IMR-90 (cell line): ENCODE results near the gene KIR3DL1. TPM values are rescaled to one million over a fixed set of nuclear protein-coding genes. Genes with fewer than 3 reads are reported as not detected.

Experiments
- ATAC-seq: fragments of 200-7000 bp; cut with Tn5 transposase; 2 replicates; pipeline ENCODE4 v1.9.1; 2020; ENCODE audit warnings: low read depth, mild to moderate bottlenecking, moderate library complexity
- BruUV-seq: library from RNA; stranded (reverse); fragments of 400-500 nt; replicated peaks from 2 replicates; lab custom pipeline; 2021; lab: Mats Ljungman, UMichigan
- CTCF ChIA-PET: fragments of 300-600 bp; formaldehyde crosslinking; extraction: SDS; loops from one replicate; lab custom pipeline; 2021; ENCODE audit warnings: antibody characterized with exemption; lab: Yijun Ruan, JAX
- POLR2A ChIA-PET: fragments of 300-600 bp; sonication (Branson Sonifier 250); formaldehyde crosslinking; loops from one replicate; lab custom pipeline; 2022; ENCODE audit warnings: antibody characterized with exemption; ENCODE audit not compliant: unreplicated experiment; lab: Charles Lee
- DNase-seq: peaks from one replicate; pipeline ENCODE4 v3.0.0; 2013
- H2AFZ ChIP-seq: replicated peaks from 2 replicates; pipeline ENCODE3; 2013; ENCODE audit warnings: low read length, mild to moderate bottlenecking; ENCODE audit not compliant: poor library complexity
- H2AK5ac ChIP-seq: 2 replicates; pipeline ENCODE4 v1.6.1; 2013; ENCODE audit warnings: low read depth, low read length, inconsistent platforms
- H2AK9ac ChIP-seq: replicated peaks from 2 replicates; pipeline ENCODE3; 2013; ENCODE audit warnings: mild to moderate bottlenecking, low read depth, low read length, moderate library complexity; ENCODE audit not compliant: poor library complexity
- H2BK120ac ChIP-seq: 2 replicates; pipeline ENCODE4 v1.6.1; 2013; ENCODE audit warnings: low read depth, low read length, inconsistent platforms
- H2BK15ac ChIP-seq: 3 replicates; pipeline ENCODE4 v1.6.1; 2013; ENCODE audit warnings: low read depth, low read length, inconsistent platforms
- H2BK20ac ChIP-seq: 2 replicates; pipeline ENCODE4 v1.6.1; 2013; ENCODE audit warnings: low read depth, mild to moderate bottlenecking, inconsistent platforms, low read length, moderate library complexity
- H2BK5ac ChIP-seq: 2 replicates; pipeline ENCODE4 v1.6.1; 2013; ENCODE audit warnings: mild to moderate bottlenecking, low read depth, low read length, inconsistent platforms; ENCODE audit not compliant: poor library complexity, severe bottlenecking
- H3K14ac ChIP-seq: replicated peaks from 2 replicates; pipeline ENCODE4 v1.6.1; 2013; ENCODE audit warnings: low read depth, low read length, inconsistent platforms
- H3K18ac ChIP-seq: 2 replicates; pipeline ENCODE4 v1.6.1; 2013; ENCODE audit warnings: low read depth, low read length, control low read depth
- H3K23ac ChIP-seq: 2 replicates; pipeline ENCODE4 v1.6.1; 2013; ENCODE audit warnings: low read depth, low read length, inconsistent platforms
- H3K27ac ChIP-seq: 2 replicates; pipeline ENCODE4 v1.5.1; 2013; ENCODE audit warnings: mild to moderate bottlenecking, control low read depth, low read length; ENCODE audit not compliant: insufficient read depth
- H3K27me3 ChIP-seq: 2 replicates; pipeline ENCODE4 v1.6.1; 2013; ENCODE audit warnings: low read length; ENCODE audit not compliant: control insufficient read depth, insufficient read depth
- H3K36me3 ChIP-seq: 2 replicates; pipeline ENCODE4 v1.6.1; 2013; ENCODE audit warnings: low read length, mixed read lengths; ENCODE audit not compliant: control insufficient read depth, insufficient read depth
- H3K4ac ChIP-seq: 2 replicates; pipeline ENCODE4 v1.6.1; 2013; ENCODE audit warnings: low read depth, low read length, inconsistent platforms
- H3K4me1 ChIP-seq: 2 replicates; pipeline ENCODE4 v1.6.1; 2013; ENCODE audit warnings: low read length, mixed read lengths; ENCODE audit not compliant: control insufficient read depth, insufficient read depth
- H3K4me2 ChIP-seq: 2 replicates; pipeline ENCODE4 v1.6.1; 2013; ENCODE audit warnings: low read depth, mild to moderate bottlenecking, control low read depth, low read length, moderate library complexity
- H3K4me3 ChIP-seq: 2 replicates; pipeline ENCODE4 v1.5.1; 2013; ENCODE audit warnings: low read depth, mild to moderate bottlenecking, control low read depth, low read length, moderate library complexity; ENCODE audit not compliant: insufficient read depth
- H3K56ac ChIP-seq: 2 replicates; pipeline ENCODE4 v1.6.1; 2013; ENCODE audit warnings: low read length, inconsistent platforms; ENCODE audit not compliant: insufficient read depth; ENCODE audit errors: extremely low read depth
- H3K79me1 ChIP-seq, 2 experiments: 2 replicates each; pipeline ENCODE4 v1.6.1; 2013; ENCODE audit warnings: low read length in 2 of 2, inconsistent platforms in 1 of 2, low read depth in 1 of 2
- H3K9ac ChIP-seq: 2 replicates; pipeline ENCODE4 v1.6.1; 2013; ENCODE audit warnings: low read depth, low read length, control low read depth
- H3K9me1 ChIP-seq: 2 replicates; pipeline ENCODE4 v1.6.1; 2013; ENCODE audit warnings: low read length, inconsistent platforms; ENCODE audit not compliant: insufficient read depth
- H3K9me3 ChIP-seq: 2 replicates; pipeline ENCODE4 v1.6.1; 2013; ENCODE audit warnings: low read length; ENCODE audit not compliant: control insufficient read depth, insufficient read depth
- H4K20me1 ChIP-seq: 2 replicates; pipeline ENCODE4 v1.6.1; 2013; ENCODE audit warnings: low read length, inconsistent platforms; ENCODE audit not compliant: insufficient read depth
- H4K5ac ChIP-seq: 2 replicates; pipeline ENCODE4 v1.6.1; 2013; ENCODE audit warnings: mild to moderate bottlenecking, low read depth, low read length, control low read depth
- H4K8ac ChIP-seq, 2 experiments: 2 replicates each; pipeline ENCODE4 v1.6.1; 2013; ENCODE audit warnings: low read depth in 2 of 2, low read length in 2 of 2, control low read depth in 1 of 2, inconsistent platforms in 1 of 2
- H4K91ac ChIP-seq: 2 replicates; pipeline ENCODE4 v1.6.1; 2013; ENCODE audit warnings: low read depth, low read length, inconsistent platforms; ENCODE audit not compliant: insufficient read depth
- CHD1 ChIP-seq: IDR thresholded peaks from 2 replicates; pipeline ENCODE4 v1.6.1; 2012; ENCODE audit warnings: low read depth, low read length, improper control_type of control experiment
- FOS ChIP-seq: fragments of 150-350 bp; IDR thresholded peaks from 2 replicates; pipeline ENCODE4 v1.6.1; 2016; ENCODE audit warnings: low read depth, low read length
- MAZ ChIP-seq: IDR thresholded peaks from 2 replicates; pipeline ENCODE4 v1.6.1; 2012; ENCODE audit warnings: low read depth, mild to moderate bottlenecking, low read length, improper control_type of control experiment, moderate library complexity, borderline replicate concordance
- MXI1 ChIP-seq: IDR thresholded peaks from 2 replicates; pipeline ENCODE4 v1.6.1; 2012; ENCODE audit warnings: low read depth, mild to moderate bottlenecking, low read length, moderate library complexity, borderline replicate concordance
- RFX5 ChIP-seq: IDR thresholded peaks from 2 replicates; pipeline ENCODE4 v1.8.0; 2012; ENCODE audit warnings: low read depth, mild to moderate bottlenecking, low read length, moderate library complexity
- USF2 ChIP-seq: fragments of 150-350 bp; IDR thresholded peaks from 2 replicates; pipeline ENCODE4 v1.6.1; 2017; ENCODE audit warnings: mild to moderate bottlenecking, antibody characterized with exemption, low read length, low read depth
- WGBS, 2 experiments: methylation state at CpG; one replicate each; pipeline versions ENCODE4 v1.1.5 to v1.1.7; 2013; ENCODE audit warnings: missing lambda C conversion rate in 2 of 2; ENCODE audit not compliant: insufficient read length in 1 of 2; ENCODE audit errors: extremely low coverage in 2 of 2; 5-methylcytosine and 5-hydroxymethylcytosine counted together
- dilution Hi-C: fragments of 300-500 bp; cut with HindIII; formaldehyde crosslinking; loops from one replicate; pipeline ENCODE4 v1.14.3; 2018; ENCODE audit warnings: low sequenced_read_pairs; ENCODE audit not compliant: unreplicated experiment
- in situ Hi-C: fragments of 300-500 bp; cut with MboI; formaldehyde crosslinking; loops from 3 replicates; pipeline ENCODE4 v1.14.3; 2019; ENCODE audit warnings: low sequenced_read_pairs, inconsistent platforms, mixed read lengths
- intact Hi-C: fragments of 100-400 bp; cut with micrococcal nuclease; formaldehyde crosslinking; loops from 2 replicates; pipeline ENCODE4 v1.10.0; 2022
- polyA plus RNA-seq, 3 experiments: library from polyadenylated mRNA; depleted of rRNA; stranded (reverse); fragments of >200 nt; gene quantifications; 2 replicates each; pipeline ENCODE4 v1.2.3, GENCODE V29; 2012; ENCODE audit warnings: low replicate concordance in 1 of 3
- total RNA-seq: library from RNA; depleted of rRNA; stranded (reverse); fragments of >200 nt; gene quantifications from 2 replicates; pipeline ENCODE4 v1.2.3, GENCODE V29; 2012
- TF ChIP-seq, protein P1 (sequence below): fragments of 150-350 bp; IDR thresholded peaks from 2 replicates; pipeline ENCODE4 v1.6.1; 2016; ENCODE audit warnings: low read depth, mild to moderate bottlenecking, low read length, moderate library complexity, borderline replicate concordance

KIR3DL1 gene
- total and polyA plus RNA-seq, 2 of the 4 experiments (the other 2 are of a cell fraction), result not detected

GRCh38 chr19:54805665-54806515, 10.4 kb upstream of the KIR3DL1 start:
- Histone ChIP-seq H2BK20ac (no peak overlapping the region), H3K4me1 (no peaks in the 10 kb centered on the region), H4K20me1 (no peaks in the 10 kb centered on the region), H2BK120ac (no peak overlapping the region), H3K9ac (no peak overlapping the region), H4K8ac (no peak overlapping the region), H4K5ac (no peak overlapping the region), H2BK5ac (no peak overlapping the region), H2BK15ac (no peak overlapping the region), H3K4ac (no peak overlapping the region), H4K91ac (no peak overlapping the region), H2AK5ac (no peak overlapping the region), H3K4me2 (no peak overlapping the region), H3K27ac (no peak overlapping the region), H3K9me3 (peaks cover 32% of the 10 kb centered on the region), H3K79me1 (no peaks in the 10 kb centered on the region), H3K18ac (no peak overlapping the region), H3K4me3 (no peak overlapping the region), H2AFZ (no peak overlapping the region), H3K23ac (no peak overlapping the region), H3K27me3 (no peaks in the 10 kb centered on the region), H2AK9ac (no peak overlapping the region), H3K56ac (no peak overlapping the region), H3K9me1 (no peaks in the 10 kb centered on the region), H3K14ac (no peak overlapping the region), H3K36me3 (no peaks in the 10 kb centered on the region)
- 72% methylated on average over 9 of the region's 14 CpGs; no CpG with 5 or more reads in 1 of the 2 experiments for WGBS, 2 experiments
- DNase-seq (no peak), ATAC-seq (no peak)
- POLR2A ChIA-PET, result no interaction called here
- in situ Hi-C loops, result no loop called here
- BruUV-seq, result no TSS peak
- CTCF ChIA-PET, result no interaction called here
- dilution Hi-C loops, result no loop called here
- intact Hi-C loops, result no loop called here
- TF ChIP-seq USF2 (no peak), MXI1 (no peak), RFX5 (no peak), MAZ (no peak), FOS (no peak), CHD1 (no peak)
- TF ChIP-seq, protein P1, sequence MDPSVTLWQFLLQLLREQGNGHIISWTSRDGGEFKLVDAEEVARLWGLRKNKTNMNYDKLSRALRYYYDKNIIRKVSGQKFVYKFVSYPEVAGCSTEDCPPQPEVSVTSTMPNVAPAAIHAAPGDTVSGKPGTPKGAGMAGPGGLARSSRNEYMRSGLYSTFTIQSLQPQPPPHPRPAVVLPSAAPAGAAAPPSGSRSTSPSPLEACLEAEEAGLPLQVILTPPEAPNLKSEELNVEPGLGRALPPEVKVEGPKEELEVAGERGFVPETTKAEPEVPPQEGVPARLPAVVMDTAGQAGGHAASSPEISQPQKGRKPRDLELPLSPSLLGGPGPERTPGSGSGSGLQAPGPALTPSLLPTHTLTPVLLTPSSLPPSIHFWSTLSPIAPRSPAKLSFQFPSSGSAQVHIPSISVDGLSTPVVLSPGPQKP, result no peak
